OCI-LY7 (cell line): ENCODE data around the gene RPL3. TPM values are rescaled to one million over a fixed set of nuclear protein-coding genes. Genes with fewer than 3 reads are reported as not detected.

ENCODE experiments used
- BruUV-seq: library from RNA; stranded (reverse); fragments of 400-500 nt; replicated peaks from 2 replicates; lab custom pipeline; 2021; lab: Mats Ljungman, UMichigan
- CTCF ChIA-PET: fragments of 300-600 bp; sonication (Branson Sonifier 250); formaldehyde crosslinking; loops from one replicate; lab custom pipeline; 2022; ENCODE audit warnings: antibody characterized with exemption; ENCODE audit not compliant: unreplicated experiment; lab: Charles Lee
- POLR2A ChIA-PET: fragments of 300-600 bp; sonication (Branson Sonifier 250); formaldehyde crosslinking; loops from one replicate; lab custom pipeline; 2022; ENCODE audit warnings: antibody characterized with exemption; lab: Charles Lee
- DNase-seq: peaks from one replicate; pipeline ENCODE4 v3.0.0-alpha.2; 2015; ENCODE audit warnings: low spot score
- H2AFZ ChIP-seq: fragments of 200-600 bp; sonication (generic), shearing (Covaris generic); 2 replicates; pipeline ENCODE4 v1.6.1; 2014; ENCODE audit warnings: mild to moderate bottlenecking, antibody characterized with exemption, low read length, moderate library complexity
- H3K27ac ChIP-seq: fragments of 200-600 bp; sonication (generic); 2 replicates; pipeline ENCODE4 v1.5.1; 2014; ENCODE audit warnings: mixed run types, low read depth, mild to moderate bottlenecking, moderate library complexity, low read length, inconsistent platforms; ENCODE audit not compliant: poor library complexity, severe bottlenecking
- H3K36me3 ChIP-seq: fragments of 200-600 bp; sonication (generic); 2 replicates; pipeline ENCODE4 v1.6.1; 2014; ENCODE audit warnings: mild to moderate bottlenecking, antibody characterized with exemption, low read length, moderate library complexity, mixed read lengths; ENCODE audit not compliant: insufficient read depth
- H3K4me1 ChIP-seq: fragments of 200-600 bp; sonication (generic); 2 replicates; pipeline ENCODE4 v1.5.1; 2014; ENCODE audit warnings: mild to moderate bottlenecking, low read length; ENCODE audit not compliant: insufficient read depth, poor library complexity, severe bottlenecking
- H3K4me2 ChIP-seq: fragments of 200-600 bp; sonication (generic); 2 replicates; pipeline ENCODE4 v1.6.1; 2014; ENCODE audit warnings: mild to moderate bottlenecking, low read length
- H3K4me3 ChIP-seq: fragments of 200-600 bp; sonication (generic); 2 replicates; pipeline ENCODE4 v1.5.1; 2014; ENCODE audit warnings: mild to moderate bottlenecking, low read depth, low read length; ENCODE audit not compliant: poor library complexity, severe bottlenecking
- H3K79me2 ChIP-seq: fragments of 200-600 bp; sonication (generic); 2 replicates; pipeline ENCODE4 v1.6.1; 2016; ENCODE audit warnings: low read depth, mild to moderate bottlenecking, low read length, moderate library complexity, mixed read lengths; ENCODE audit not compliant: insufficient read depth
- H3K9me2 ChIP-seq: fragments of 200-600 bp; sonication (generic); 2 replicates; pipeline ENCODE4 v1.6.1; 2016; ENCODE audit warnings: mild to moderate bottlenecking, low read length, mixed read lengths; ENCODE audit not compliant: insufficient read depth
- H3K9me3 ChIP-seq: fragments of 200-600 bp; sonication (generic); 2 replicates; pipeline ENCODE4 v1.6.1; 2014; ENCODE audit warnings: mild to moderate bottlenecking, mixed run types, low read length, mixed read lengths
- H4K20me1 ChIP-seq: fragments of 200-600 bp; sonication (generic); 2 replicates; pipeline ENCODE4 v1.6.1; 2014; ENCODE audit warnings: mild to moderate bottlenecking, antibody characterized with exemption, low read length, moderate library complexity, mixed read lengths; ENCODE audit not compliant: insufficient read depth
- CTCF ChIP-seq: fragments of 200-600 bp; sonication (generic); conservative IDR thresholded peaks from 2 replicates; pipeline ENCODE4 v1.5.1; 2014; ENCODE audit warnings: mild to moderate bottlenecking, antibody characterized with exemption, low read length, moderate library complexity, mixed read lengths
- EZH2phosphoT487 ChIP-seq: fragments of 200-600 bp; sonication (generic); IDR thresholded peaks from 2 replicates; pipeline ENCODE4 v1.6.1; 2018; ENCODE audit warnings: low read depth, borderline replicate concordance, mild to moderate bottlenecking, mixed run types, antibody characterized with exemption, low read length, moderate library complexity, mixed read lengths
- intact Hi-C: fragments of 100-400 bp; cut with micrococcal nuclease; formaldehyde crosslinking; loops from one replicate; pipeline ENCODE4 v1.10.0; 2022; ENCODE audit not compliant: unreplicated experiment
- total RNA-seq, 2 experiments: library from RNA; depleted of rRNA in 1 of 2; stranded (reverse); fragments of >200 nt in 1 of 2; shearing (Covaris generic) in 1 of 2; gene quantifications; 2 replicates each; pipeline ENCODE4 v1.2.3, GENCODE V29; 2014 to 2022

Gene RPL3
- total RNA-seq, 2 experiments from 2014 or later = 2,313 to 2,457 TPM

- H3K79me2 ChIP-seq = no peaks in the 10 kb centered on the region
- no peaks in the 10 kb centered on the region for H4K20me1 ChIP-seq
- no peak overlapping the region for H2AFZ ChIP-seq
- H3K36me3 ChIP-seq = no peaks in the 10 kb centered on the region
- no peak overlapping the region for H3K4me3 ChIP-seq
- BruUV-seq = no TSS peak
- no peak overlapping the region for H3K4me2 ChIP-seq
- H3K9me3 ChIP-seq = no peaks in the 10 kb centered on the region
- no peaks in the 10 kb centered on the region for H3K9me2 ChIP-seq
- H3K4me1 ChIP-seq = peaks cover 13% of the 10 kb centered on the region
- intact Hi-C loops = no loop called here
- ChIA-PET POLR2A (interaction anchor here (0.7 kb wide), 1 partner anchor 19 kb away, joined by 4 read pairs; no protein-coding TSS in a partner anchor), CTCF (no interaction called here)
- DNase-seq = no peak
- TF ChIP-seq EZH2phosphoT487 (no peak), CTCF (no peak)
- H3K27ac ChIP-seq = no peak overlapping the region
These were observed 42.1 kb upstream of the RPL3 start for GRCh38 chr22:39361496-39361895.

- intact Hi-C loops = no loop called here
- CTCF ChIA-PET = no interaction called here
- no peak overlapping the region for H3K4me2 ChIP-seq
- no peak overlapping the region for H3K4me3 ChIP-seq
- POLR2A ChIA-PET = interaction anchor here (0.7 kb wide), 1 partner anchor 19 kb away, joined by 4 read pairs; no protein-coding TSS in a partner anchor
- no peak for DNase-seq
- no TSS peak for BruUV-seq
- no peaks in the 10 kb centered on the region for H3K36me3 ChIP-seq
- H3K27ac ChIP-seq = no peak overlapping the region
- H3K9me3 ChIP-seq = no peaks in the 10 kb centered on the region
- no peaks in the 10 kb centered on the region for H3K79me2 ChIP-seq
- H2AFZ ChIP-seq = no peak overlapping the region
- peaks cover 17% of the 10 kb centered on the region for H3K4me1 ChIP-seq
- H3K9me2 ChIP-seq = no peaks in the 10 kb centered on the region
- H4K20me1 ChIP-seq = no peaks in the 10 kb centered on the region
- TF ChIP-seq EZH2phosphoT487 = no peak
- no peak for TF ChIP-seq CTCF
These were observed 41.4 kb upstream of the RPL3 start for GRCh38 chr22:39360674-39361413.

DNA sequence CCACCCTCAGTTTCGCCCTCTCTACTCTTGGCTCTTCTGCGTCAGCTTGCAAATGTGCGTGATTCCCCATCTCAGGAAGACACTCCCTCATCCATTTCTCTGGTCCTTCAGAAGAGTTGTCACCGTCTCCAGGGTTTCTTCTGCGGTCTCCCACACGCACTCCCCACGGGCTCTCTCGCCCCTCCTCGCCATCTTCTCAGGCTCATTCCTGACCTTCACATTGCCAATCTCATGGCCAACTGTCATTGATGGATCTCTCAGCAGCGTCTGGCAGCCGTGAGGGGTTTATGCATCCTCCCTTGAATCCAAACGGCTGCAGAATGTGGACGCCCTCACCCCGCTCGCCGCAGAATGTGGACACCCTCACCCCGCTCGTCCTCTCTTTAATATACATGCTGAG is 40.8 kb upstream of the RPL3 start:
- Histone ChIP-seq H3K27ac (no peak overlapping the region), H3K9me2 (no peaks in the 10 kb centered on the region), H2AFZ (no peak overlapping the region), H3K4me3 (no peak overlapping the region), H3K36me3 (no peaks in the 10 kb centered on the region), H3K4me1 (peaks cover 13% of the 10 kb centered on the region), H3K4me2 (no peak overlapping the region), H3K9me3 (no peaks in the 10 kb centered on the region), H3K79me2 (no peaks in the 10 kb centered on the region), H4K20me1 (no peaks in the 10 kb centered on the region)
- no peak for DNase-seq
- TF ChIP-seq CTCF (no peak), EZH2phosphoT487 (no peak)
- POLR2A ChIA-PET = interaction anchor here (1.1 kb wide), 1 partner anchor 42 kb away, joined by 3 read pairs; no protein-coding TSS in a partner anchor
- CTCF ChIA-PET = no interaction called here
- BruUV-seq = no TSS peak
- intact Hi-C loops = no loop called here
